T-helper 2 cell treated with Interferon-gamma antibody and Interleukin-4, amounts not matched to agents 5 μg/mL and 100 μg/mL, for 36 hours (primary cell): Measurements from ENCODE around the gene ACSL6.

Experiments
- DNase-seq: peaks from one replicate; pipeline ENCODE4 v3.0.0; 2021; ENCODE audit warnings: low spot score
- H3K27ac Mint-ChIP-seq: one replicate; pipeline ENCODE4 v1.8.0; 2021; ENCODE audit warnings: mild to moderate bottlenecking, mixed read lengths
- H3K27me3 Mint-ChIP-seq: one replicate; pipeline ENCODE4 v1.8.0; 2021; ENCODE audit warnings: low read depth, mixed read lengths
- H3K36me3 Mint-ChIP-seq: one replicate; pipeline ENCODE4 v1.8.0; 2021; ENCODE audit warnings: low read depth, mixed read lengths
- H3K4me1 Mint-ChIP-seq: one replicate; pipeline ENCODE4 v1.8.0; 2021; ENCODE audit warnings: low read depth, mixed read lengths
- H3K4me3 Mint-ChIP-seq: one replicate; pipeline ENCODE4 v1.8.0; 2022; ENCODE audit warnings: mild to moderate bottlenecking, moderate library complexity, mixed read lengths
- H3K9me3 Mint-ChIP-seq: one replicate; pipeline ENCODE4 v1.8.0; 2021; ENCODE audit warnings: mixed read lengths

The ACSL6 gene

DNA sequence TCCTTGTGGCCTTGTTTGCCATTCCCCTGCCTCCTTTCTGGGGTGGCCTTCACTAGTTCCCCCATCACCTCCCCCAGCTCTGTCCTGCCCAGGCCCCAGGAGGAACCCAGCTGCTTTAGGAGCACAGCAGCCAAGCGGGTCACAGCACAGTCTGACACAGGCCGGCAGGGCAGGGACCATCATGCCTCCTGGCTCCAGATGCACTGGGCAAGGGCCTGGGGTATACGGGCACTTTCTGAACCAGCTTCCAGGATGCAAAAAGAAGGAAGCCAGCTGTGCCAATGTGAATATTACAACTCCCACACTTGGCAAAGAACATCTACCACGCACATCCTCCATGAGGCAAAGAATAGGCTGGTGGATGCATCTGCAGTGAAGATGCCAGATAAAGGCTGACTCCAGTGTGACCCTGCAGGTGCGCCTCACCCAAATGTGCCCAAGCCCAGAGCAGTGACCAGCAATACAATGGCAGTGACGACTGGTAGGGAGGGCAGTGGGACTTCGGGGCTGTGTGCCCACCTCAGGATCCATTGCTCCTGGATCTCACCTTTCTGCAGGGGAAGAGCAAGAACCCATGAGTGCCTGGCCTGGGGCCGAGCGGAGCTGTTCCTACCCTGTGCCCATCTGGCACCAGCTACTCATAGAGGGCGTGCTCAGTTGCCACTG lies 42.7 kb upstream of the ACSL6 start:
- Mint-ChIP-seq H3K27me3 (peaks cover 9% of the 10 kb centered on the region), H3K27ac (peak overlapping the region; percentile 9), H3K36me3 (no peaks in the 10 kb centered on the region), H3K4me3 (no peak overlapping the region), H3K9me3 (no peaks in the 10 kb centered on the region), H3K4me1 (peaks cover 44% of the 10 kb centered on the region)
- DNase-seq: no peak

GRCh38 chr5:132053483-132053882 lies 42.0 kb upstream of the ACSL6 start:
- Mint-ChIP-seq H3K4me1 (peaks cover 38% of the 10 kb centered on the region), H3K36me3 (no peaks in the 10 kb centered on the region), H3K27ac (peak overlapping the region; percentile 44), H3K27me3 (peaks cover 9% of the 10 kb centered on the region), H3K4me3 (no peak overlapping the region), H3K9me3 (no peaks in the 10 kb centered on the region)
- no peak for DNase-seq

DNA sequence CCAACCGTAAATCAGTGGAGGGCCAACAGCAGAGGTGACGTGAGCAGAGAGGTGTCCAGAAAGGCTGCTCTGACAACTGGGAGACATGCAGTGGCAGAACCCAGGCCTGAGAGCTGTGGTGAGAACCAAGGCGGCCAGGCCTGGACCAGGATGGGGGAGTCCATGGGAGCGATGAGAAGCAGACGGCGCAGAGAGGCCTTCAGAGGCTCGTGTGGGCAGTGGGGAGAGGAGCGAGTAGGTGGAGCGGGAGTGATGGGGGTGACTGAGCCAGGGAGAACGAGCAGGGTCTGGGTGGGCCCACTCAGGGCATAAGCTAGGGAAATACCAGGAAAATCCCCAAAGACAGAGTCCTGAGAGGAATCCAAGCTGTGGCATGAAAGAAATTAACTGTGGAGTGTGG lies 41.1 kb upstream of the ACSL6 start:
- H3K27me3 Mint-ChIP-seq: peaks cover 9% of the 10 kb centered on the region
- no peak overlapping the region for H3K27ac Mint-ChIP-seq
- no peak for DNase-seq
- H3K4me1 Mint-ChIP-seq: peaks cover 35% of the 10 kb centered on the region
- no peaks in the 10 kb centered on the region for H3K36me3 Mint-ChIP-seq
- no peaks in the 10 kb centered on the region for H3K9me3 Mint-ChIP-seq
- no peak overlapping the region for H3K4me3 Mint-ChIP-seq

- H3K36me3 Mint-ChIP-seq: no peaks in the 10 kb centered on the region
- peaks cover 9% of the 10 kb centered on the region for H3K27me3 Mint-ChIP-seq
- peaks cover 20% of the 10 kb centered on the region for H3K4me1 Mint-ChIP-seq
- no peak for DNase-seq
- H3K9me3 Mint-ChIP-seq: no peaks in the 10 kb centered on the region
- H3K4me3 Mint-ChIP-seq: no peak overlapping the region
- no peak overlapping the region for H3K27ac Mint-ChIP-seq
Measured at GRCh38 chr5:132050661-132051552, 39.4 kb upstream of the ACSL6 start.

- no peak overlapping the region for H3K4me3 Mint-ChIP-seq
- peaks cover 14% of the 10 kb centered on the region for H3K4me1 Mint-ChIP-seq
- H3K27me3 Mint-ChIP-seq: peaks cover 11% of the 10 kb centered on the region
- H3K36me3 Mint-ChIP-seq: no peaks in the 10 kb centered on the region
- H3K9me3 Mint-ChIP-seq: no peaks in the 10 kb centered on the region
- no peak for DNase-seq
- no peak overlapping the region for H3K27ac Mint-ChIP-seq
Measured at GRCh38 chr5:132050136-132050535, 38.7 kb upstream of the ACSL6 start.

DNA sequence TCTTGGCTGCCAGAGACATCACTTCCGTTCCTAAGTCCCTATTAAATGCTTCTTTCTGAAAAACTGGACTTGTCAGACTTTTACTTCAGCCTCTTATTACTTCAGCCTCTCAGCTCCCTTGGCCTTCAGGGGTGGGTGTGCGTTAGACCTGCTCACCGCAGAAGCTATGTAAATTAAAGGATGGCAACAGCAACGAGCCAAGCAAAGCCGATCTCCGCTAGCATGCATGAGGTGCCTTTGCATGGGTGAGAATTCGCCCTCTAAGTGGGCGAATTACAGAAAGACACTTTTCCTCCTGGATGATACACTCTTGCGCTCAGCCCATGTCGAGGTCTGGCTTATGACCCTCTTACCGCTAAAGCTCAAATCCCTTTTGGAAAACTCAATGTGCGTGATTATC lies 38.1 kb upstream of the ACSL6 start:
- Mint-ChIP-seq H3K9me3 (no peaks in the 10 kb centered on the region), H3K36me3 (no peaks in the 10 kb centered on the region), H3K4me1 (peaks cover 8% of the 10 kb centered on the region), H3K4me3 (no peak overlapping the region), H3K27ac (no peak overlapping the region), H3K27me3 (peaks cover 14% of the 10 kb centered on the region)
- DNase-seq: no peak

DNA sequence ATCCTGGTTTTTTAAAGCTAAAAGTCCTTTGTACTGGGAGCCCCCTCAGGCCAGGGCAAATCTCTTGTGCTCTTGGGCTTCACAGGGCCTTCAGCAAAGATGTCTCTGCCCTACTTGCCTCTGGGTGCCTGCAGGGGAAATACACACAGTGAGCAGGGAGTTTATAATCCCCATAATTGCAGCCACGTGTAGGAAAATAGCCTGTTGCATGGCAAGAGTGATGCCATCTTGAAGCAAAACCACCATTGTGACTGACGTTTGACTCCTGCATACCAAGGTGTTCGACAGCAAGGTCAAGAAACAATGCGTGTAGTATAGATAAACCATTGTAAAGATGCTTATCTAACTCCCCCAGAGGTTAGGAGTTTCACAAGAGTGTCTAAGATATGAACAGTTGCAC lies 37.6 kb upstream of the ACSL6 start:
- peaks cover 16% of the 10 kb centered on the region for H3K27me3 Mint-ChIP-seq
- no peak overlapping the region for H3K27ac Mint-ChIP-seq
- H3K36me3 Mint-ChIP-seq: no peaks in the 10 kb centered on the region
- H3K4me3 Mint-ChIP-seq: no peak overlapping the region
- H3K4me1 Mint-ChIP-seq: peaks cover 4% of the 10 kb centered on the region
- DNase-seq: no peak
- H3K9me3 Mint-ChIP-seq: no peaks in the 10 kb centered on the region

GRCh38 chr5:132046880-132047299 lies 35.4 kb upstream of the ACSL6 start:
- Mint-ChIP-seq H3K27ac (no peak overlapping the region), H3K4me1 (no peaks in the 10 kb centered on the region), H3K27me3 (peaks cover 22% of the 10 kb centered on the region), H3K9me3 (no peaks in the 10 kb centered on the region), H3K36me3 (no peaks in the 10 kb centered on the region), H3K4me3 (no peak overlapping the region)
- DNase-seq: no peak

DNA sequence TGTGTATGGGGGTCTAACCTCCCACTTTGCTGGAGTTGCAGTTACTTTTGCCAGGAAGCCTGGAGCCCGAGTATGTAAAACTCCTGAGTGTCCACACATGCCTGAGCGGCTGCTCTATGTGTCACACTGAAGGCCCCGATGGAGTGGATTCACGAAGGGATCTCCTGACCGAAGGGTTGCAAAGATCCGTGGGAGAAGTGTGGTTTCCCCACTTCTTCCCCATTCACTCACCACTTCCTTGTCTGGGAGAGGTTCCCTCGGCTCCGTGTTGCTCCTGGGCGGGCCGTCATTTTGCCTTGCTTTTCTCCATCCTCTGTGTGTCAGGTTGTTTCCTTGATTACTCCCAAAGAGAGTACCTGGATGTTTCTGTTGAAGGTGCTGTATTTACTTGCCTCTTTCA lies 32.7 kb upstream of the ACSL6 start:
- Mint-ChIP-seq H3K4me1 (peaks cover 2% of the 10 kb centered on the region), H3K27ac (no peak overlapping the region), H3K36me3 (no peaks in the 10 kb centered on the region), H3K9me3 (no peaks in the 10 kb centered on the region), H3K27me3 (peaks cover 42% of the 10 kb centered on the region), H3K4me3 (no peak overlapping the region)
- DNase-seq: no peak

DNA sequence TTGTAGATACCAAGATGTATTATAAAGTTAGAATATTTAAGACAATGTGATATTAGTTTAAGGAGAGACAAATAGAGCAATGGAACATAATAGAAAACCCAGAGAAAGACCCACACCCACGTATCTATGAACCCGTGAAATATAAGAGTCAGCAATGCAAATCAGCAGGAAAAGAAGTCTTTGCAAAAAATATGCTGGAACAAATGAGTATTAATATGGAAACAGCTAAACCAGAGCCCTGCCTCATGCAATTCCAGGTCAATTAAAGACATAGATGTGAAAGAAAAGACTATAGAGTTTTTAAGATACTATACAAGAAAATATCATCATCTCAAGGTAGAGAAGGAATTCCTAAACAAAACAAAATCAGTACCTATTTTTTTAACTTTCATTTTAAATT lies 25.9 kb upstream of the ACSL6 start:
- peaks cover 70% of the 10 kb centered on the region for H3K27me3 Mint-ChIP-seq
- no peak overlapping the region for H3K27ac Mint-ChIP-seq
- peaks cover 2% of the 10 kb centered on the region for H3K4me1 Mint-ChIP-seq
- H3K9me3 Mint-ChIP-seq: peaks cover 30% of the 10 kb centered on the region
- DNase-seq: no peak
- H3K4me3 Mint-ChIP-seq: no peak overlapping the region
- H3K36me3 Mint-ChIP-seq: peaks cover 6% of the 10 kb centered on the region

- peaks cover 5% of the 10 kb centered on the region for H3K36me3 Mint-ChIP-seq
- no peak overlapping the region for H3K27ac Mint-ChIP-seq
- no peak for DNase-seq
- peaks cover 25% of the 10 kb centered on the region for H3K9me3 Mint-ChIP-seq
- H3K27me3 Mint-ChIP-seq: peaks cover 50% of the 10 kb centered on the region
- no peak overlapping the region for H3K4me3 Mint-ChIP-seq
- H3K4me1 Mint-ChIP-seq: no peaks in the 10 kb centered on the region
Measured at GRCh38 chr5:132033122-132033521, 21.7 kb upstream of the ACSL6 start.

GRCh38 chr5:132032196-132032595 lies 20.7 kb upstream of the ACSL6 start:
- Mint-ChIP-seq H3K36me3 (peaks cover 5% of the 10 kb centered on the region), H3K4me3 (no peak overlapping the region), H3K4me1 (peaks cover 3% of the 10 kb centered on the region), H3K27ac (no peak overlapping the region), H3K9me3 (peaks cover 20% of the 10 kb centered on the region), H3K27me3 (peaks cover 43% of the 10 kb centered on the region)
- DNase-seq: no peak

- no peak overlapping the region for H3K27ac Mint-ChIP-seq
- H3K9me3 Mint-ChIP-seq: peaks cover 20% of the 10 kb centered on the region
- H3K4me1 Mint-ChIP-seq: peaks cover 3% of the 10 kb centered on the region
- H3K36me3 Mint-ChIP-seq: peaks cover 5% of the 10 kb centered on the region
- no peak for DNase-seq
- peaks cover 37% of the 10 kb centered on the region for H3K27me3 Mint-ChIP-seq
- H3K4me3 Mint-ChIP-seq: no peak overlapping the region
Measured at GRCh38 chr5:132030610-132031009, 19.2 kb upstream of the ACSL6 start.

DNA sequence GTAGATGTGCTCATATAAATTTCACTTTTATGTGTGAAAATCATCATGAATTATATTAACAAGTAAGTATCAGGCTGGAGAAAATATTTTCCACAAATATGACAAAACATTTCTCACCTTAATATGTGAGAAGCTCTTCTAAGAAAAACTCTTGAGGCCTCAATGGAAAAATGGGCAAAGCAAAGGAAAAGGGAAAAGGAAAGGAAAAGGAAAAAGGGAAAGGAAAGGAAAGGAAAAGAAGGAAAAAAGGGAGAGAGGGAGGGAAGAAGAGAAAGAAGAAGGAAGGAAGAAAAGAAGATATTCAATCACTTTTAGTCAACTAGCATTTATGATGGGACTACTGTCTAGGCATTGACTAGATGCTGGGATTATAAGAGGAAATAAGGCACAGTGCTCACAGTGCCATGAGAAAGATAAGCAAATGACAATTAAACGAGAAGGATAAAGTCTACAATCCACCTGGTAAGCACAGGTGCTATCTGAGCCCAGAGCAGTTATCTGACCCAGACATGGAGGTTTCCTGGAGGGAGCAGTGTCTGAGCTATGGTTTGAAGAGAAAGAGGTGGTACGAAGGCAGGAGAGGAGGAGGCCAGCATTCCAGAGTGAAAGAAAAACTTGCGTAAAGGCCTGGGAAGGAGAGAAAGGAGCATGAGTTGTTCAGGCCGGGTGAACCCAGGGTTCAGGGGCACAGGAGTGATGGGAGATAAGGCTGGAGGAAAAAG lies 18.3 kb upstream of the ACSL6 start:
- H3K36me3 Mint-ChIP-seq: peaks cover 5% of the 10 kb centered on the region
- DNase-seq: no peak
- H3K4me1 Mint-ChIP-seq: peaks cover 3% of the 10 kb centered on the region
- peaks cover 34% of the 10 kb centered on the region for H3K27me3 Mint-ChIP-seq
- no peak overlapping the region for H3K4me3 Mint-ChIP-seq
- H3K9me3 Mint-ChIP-seq: peaks cover 20% of the 10 kb centered on the region
- no peak overlapping the region for H3K27ac Mint-ChIP-seq
